IMR-90 (cell line): Measurements from ENCODE around the gene GAPDH. TPM values are rescaled to one million over a fixed set of nuclear protein-coding genes. Genes with fewer than 3 reads are reported as not detected.

Source experiments
- ATAC-seq: fragments of 200-7000 bp; cut with Tn5 transposase; 2 replicates; pipeline ENCODE4 v1.9.1; 2020; ENCODE audit warnings: low read depth, mild to moderate bottlenecking, moderate library complexity
- BruUV-seq: library from RNA; stranded (reverse); fragments of 400-500 nt; replicated peaks from 2 replicates; lab custom pipeline; 2021; lab: Mats Ljungman, UMichigan
- CTCF ChIA-PET: fragments of 300-600 bp; formaldehyde crosslinking; extraction: SDS; loops from one replicate; lab custom pipeline; 2021; ENCODE audit warnings: antibody characterized with exemption; lab: Yijun Ruan, JAX
- POLR2A ChIA-PET: fragments of 300-600 bp; sonication (Branson Sonifier 250); formaldehyde crosslinking; loops from one replicate; lab custom pipeline; 2022; ENCODE audit warnings: antibody characterized with exemption; ENCODE audit not compliant: unreplicated experiment; lab: Charles Lee
- DNase-seq: peaks from one replicate; pipeline ENCODE4 v3.0.0; 2013
- H2AFZ ChIP-seq: replicated peaks from 2 replicates; pipeline ENCODE3; 2013; ENCODE audit warnings: low read length, mild to moderate bottlenecking; ENCODE audit not compliant: poor library complexity
- H2AK5ac ChIP-seq: 2 replicates; pipeline ENCODE4 v1.6.1; 2013; ENCODE audit warnings: low read depth, low read length, inconsistent platforms
- H2AK9ac ChIP-seq: replicated peaks from 2 replicates; pipeline ENCODE3; 2013; ENCODE audit warnings: mild to moderate bottlenecking, low read depth, low read length, moderate library complexity; ENCODE audit not compliant: poor library complexity
- H2BK120ac ChIP-seq: 2 replicates; pipeline ENCODE4 v1.6.1; 2013; ENCODE audit warnings: low read depth, low read length, inconsistent platforms
- H2BK15ac ChIP-seq: 3 replicates; pipeline ENCODE4 v1.6.1; 2013; ENCODE audit warnings: low read depth, low read length, inconsistent platforms
- H2BK20ac ChIP-seq: 2 replicates; pipeline ENCODE4 v1.6.1; 2013; ENCODE audit warnings: low read depth, mild to moderate bottlenecking, inconsistent platforms, low read length, moderate library complexity
- H2BK5ac ChIP-seq: 2 replicates; pipeline ENCODE4 v1.6.1; 2013; ENCODE audit warnings: mild to moderate bottlenecking, low read depth, low read length, inconsistent platforms; ENCODE audit not compliant: poor library complexity, severe bottlenecking
- H3K14ac ChIP-seq: replicated peaks from 2 replicates; pipeline ENCODE4 v1.6.1; 2013; ENCODE audit warnings: low read depth, low read length, inconsistent platforms
- H3K18ac ChIP-seq: 2 replicates; pipeline ENCODE4 v1.6.1; 2013; ENCODE audit warnings: low read depth, low read length, control low read depth
- H3K23ac ChIP-seq: 2 replicates; pipeline ENCODE4 v1.6.1; 2013; ENCODE audit warnings: low read depth, low read length, inconsistent platforms
- H3K27ac ChIP-seq: 2 replicates; pipeline ENCODE4 v1.5.1; 2013; ENCODE audit warnings: mild to moderate bottlenecking, control low read depth, low read length; ENCODE audit not compliant: insufficient read depth
- H3K27me3 ChIP-seq: 2 replicates; pipeline ENCODE4 v1.6.1; 2013; ENCODE audit warnings: low read length; ENCODE audit not compliant: control insufficient read depth, insufficient read depth
- H3K36me3 ChIP-seq: 2 replicates; pipeline ENCODE4 v1.6.1; 2013; ENCODE audit warnings: low read length, mixed read lengths; ENCODE audit not compliant: control insufficient read depth, insufficient read depth
- H3K4ac ChIP-seq: 2 replicates; pipeline ENCODE4 v1.6.1; 2013; ENCODE audit warnings: low read depth, low read length, inconsistent platforms
- H3K4me1 ChIP-seq: 2 replicates; pipeline ENCODE4 v1.6.1; 2013; ENCODE audit warnings: low read length, mixed read lengths; ENCODE audit not compliant: control insufficient read depth, insufficient read depth
- H3K4me2 ChIP-seq: 2 replicates; pipeline ENCODE4 v1.6.1; 2013; ENCODE audit warnings: low read depth, mild to moderate bottlenecking, control low read depth, low read length, moderate library complexity
- H3K4me3 ChIP-seq: 2 replicates; pipeline ENCODE4 v1.5.1; 2013; ENCODE audit warnings: low read depth, mild to moderate bottlenecking, control low read depth, low read length, moderate library complexity; ENCODE audit not compliant: insufficient read depth
- H3K56ac ChIP-seq: 2 replicates; pipeline ENCODE4 v1.6.1; 2013; ENCODE audit warnings: low read length, inconsistent platforms; ENCODE audit not compliant: insufficient read depth; ENCODE audit errors: extremely low read depth
- H3K79me1 ChIP-seq, 2 experiments: 2 replicates each; pipeline ENCODE4 v1.6.1; 2013; ENCODE audit warnings: low read length in 2 of 2, inconsistent platforms in 1 of 2, low read depth in 1 of 2
- H3K9ac ChIP-seq: 2 replicates; pipeline ENCODE4 v1.6.1; 2013; ENCODE audit warnings: low read depth, low read length, control low read depth
- H3K9me1 ChIP-seq: 2 replicates; pipeline ENCODE4 v1.6.1; 2013; ENCODE audit warnings: low read length, inconsistent platforms; ENCODE audit not compliant: insufficient read depth
- H3K9me3 ChIP-seq: 2 replicates; pipeline ENCODE4 v1.6.1; 2013; ENCODE audit warnings: low read length; ENCODE audit not compliant: control insufficient read depth, insufficient read depth
- H4K20me1 ChIP-seq: 2 replicates; pipeline ENCODE4 v1.6.1; 2013; ENCODE audit warnings: low read length, inconsistent platforms; ENCODE audit not compliant: insufficient read depth
- H4K5ac ChIP-seq: 2 replicates; pipeline ENCODE4 v1.6.1; 2013; ENCODE audit warnings: mild to moderate bottlenecking, low read depth, low read length, control low read depth
- H4K8ac ChIP-seq, 2 experiments: 2 replicates each; pipeline ENCODE4 v1.6.1; 2013; ENCODE audit warnings: low read depth in 2 of 2, low read length in 2 of 2, control low read depth in 1 of 2, inconsistent platforms in 1 of 2
- H4K91ac ChIP-seq: 2 replicates; pipeline ENCODE4 v1.6.1; 2013; ENCODE audit warnings: low read depth, low read length, inconsistent platforms; ENCODE audit not compliant: insufficient read depth
- CTCF ChIP-seq: conservative IDR thresholded peaks from 2 replicates; pipeline ENCODE4 v1.5.1; 2012; ENCODE audit warnings: mild to moderate bottlenecking, low read depth, low read length, improper control_type of control experiment
- MAFK ChIP-seq: IDR thresholded peaks from 2 replicates; pipeline ENCODE4 v1.6.1; 2012; ENCODE audit warnings: low read depth, low read length, improper control_type of control experiment
- RAD21 ChIP-seq: IDR thresholded peaks from 2 replicates; pipeline ENCODE4 v1.6.1; 2012; ENCODE audit warnings: low read length, improper control_type of control experiment
- SMC3 ChIP-seq: fragments of 150-350 bp; IDR thresholded peaks from 2 replicates; pipeline ENCODE4 v1.6.1; 2016; ENCODE audit warnings: low read depth, mild to moderate bottlenecking, antibody characterized with exemption, low read length, moderate library complexity
- WGBS, 2 experiments: methylation state at CpG; one replicate each; pipeline versions ENCODE4 v1.1.5 to v1.1.7; 2013; ENCODE audit warnings: missing lambda C conversion rate in 2 of 2; ENCODE audit not compliant: insufficient read length in 1 of 2; ENCODE audit errors: extremely low coverage in 2 of 2; 5-methylcytosine and 5-hydroxymethylcytosine counted together
- dilution Hi-C: fragments of 300-500 bp; cut with HindIII; formaldehyde crosslinking; loops from one replicate; pipeline ENCODE4 v1.14.3; 2018; ENCODE audit warnings: low sequenced_read_pairs; ENCODE audit not compliant: unreplicated experiment
- in situ Hi-C: fragments of 300-500 bp; cut with MboI; formaldehyde crosslinking; loops from 3 replicates; pipeline ENCODE4 v1.14.3; 2019; ENCODE audit warnings: low sequenced_read_pairs, inconsistent platforms, mixed read lengths
- intact Hi-C: fragments of 100-400 bp; cut with micrococcal nuclease; formaldehyde crosslinking; loops from 2 replicates; pipeline ENCODE4 v1.10.0; 2022
- polyA plus RNA-seq, 3 experiments: library from polyadenylated mRNA; depleted of rRNA; stranded (reverse); fragments of >200 nt; gene quantifications; 2 replicates each; pipeline ENCODE4 v1.2.3, GENCODE V29; 2012; ENCODE audit warnings: low replicate concordance in 1 of 3
- total RNA-seq: library from RNA; depleted of rRNA; stranded (reverse); fragments of >200 nt; gene quantifications from 2 replicates; pipeline ENCODE4 v1.2.3, GENCODE V29; 2012

The GAPDH gene
- total and polyA plus RNA-seq, 2 of the 4 experiments (the other 2 are of a cell fraction): 12,939 to 21,893 TPM

GRCh38 chr12:6529291-6529737 is 5.0 kb upstream of the GAPDH start:
- WGBS, 2 experiments: no CpG with 5 or more reads among the region's 9 CpGs
- Histone ChIP-seq H2BK5ac (no peak overlapping the region), H3K14ac (no peak overlapping the region), H3K18ac (no peak overlapping the region), H3K36me3 (peaks cover 52% of the 10 kb centered on the region), H3K56ac (no peak overlapping the region), H2AFZ (no peak overlapping the region), H2BK120ac (no peak overlapping the region), H3K9me1 (no peaks in the 10 kb centered on the region), H3K27ac (no peak overlapping the region), H4K8ac (no peak overlapping the region), H2BK20ac (no peak overlapping the region), H3K4me3 (no peak overlapping the region), H3K23ac (no peak overlapping the region), H3K9me3 (no peaks in the 10 kb centered on the region), H4K5ac (no peak overlapping the region), H3K4me1 (peaks cover 9% of the 10 kb centered on the region), H3K4me2 (no peak overlapping the region), H3K4ac (no peak overlapping the region), H3K9ac (no peak overlapping the region), H4K91ac (no peak overlapping the region), H3K79me1 (peaks cover 10 to 60% of the 10 kb centered on the region in 2 experiments), H4K20me1 (peaks cover under 1% of the 10 kb centered on the region; the same call in 1 of the 2 replicates), H2AK9ac (no peak overlapping the region), H3K27me3 (no peaks in the 10 kb centered on the region), H2AK5ac (no peak overlapping the region), H2BK15ac (no peak overlapping the region)
- intact Hi-C loops (no loop called here), dilution Hi-C loops (no loop called here), in situ Hi-C loops (no loop called here)
- ChIA-PET POLR2A (no interaction called here), CTCF (no interaction called here)
- DNase-seq: no peak
- no TSS peak for BruUV-seq
- no peak for ATAC-seq
- TF ChIP-seq CTCF (no peak), RAD21 (no peak), SMC3 (no peak), MAFK (peak; percentile 68)
